IMR-90 (cell line): Measurements from ENCODE around the gene CLEC20A. TPM values are rescaled to one million over a fixed set of nuclear protein-coding genes. Genes with fewer than 3 reads are reported as not detected.

Source experiments
- ATAC-seq: fragments of 200-7000 bp; cut with Tn5 transposase; 2 replicates; pipeline ENCODE4 v1.9.1; 2020; ENCODE audit warnings: low read depth, mild to moderate bottlenecking, moderate library complexity
- BruUV-seq: library from RNA; stranded (reverse); fragments of 400-500 nt; replicated peaks from 2 replicates; lab custom pipeline; 2021; lab: Mats Ljungman, UMichigan
- CTCF ChIA-PET: fragments of 300-600 bp; formaldehyde crosslinking; extraction: SDS; loops from one replicate; lab custom pipeline; 2021; ENCODE audit warnings: antibody characterized with exemption; lab: Yijun Ruan, JAX
- POLR2A ChIA-PET: fragments of 300-600 bp; sonication (Branson Sonifier 250); formaldehyde crosslinking; loops from one replicate; lab custom pipeline; 2022; ENCODE audit warnings: antibody characterized with exemption; ENCODE audit not compliant: unreplicated experiment; lab: Charles Lee
- DNase-seq: peaks from one replicate; pipeline ENCODE4 v3.0.0; 2013
- H2AFZ ChIP-seq: replicated peaks from 2 replicates; pipeline ENCODE3; 2013; ENCODE audit warnings: low read length, mild to moderate bottlenecking; ENCODE audit not compliant: poor library complexity
- H2AK5ac ChIP-seq: 2 replicates; pipeline ENCODE4 v1.6.1; 2013; ENCODE audit warnings: low read depth, low read length, inconsistent platforms
- H2AK9ac ChIP-seq: replicated peaks from 2 replicates; pipeline ENCODE3; 2013; ENCODE audit warnings: mild to moderate bottlenecking, low read depth, low read length, moderate library complexity; ENCODE audit not compliant: poor library complexity
- H2BK120ac ChIP-seq: 2 replicates; pipeline ENCODE4 v1.6.1; 2013; ENCODE audit warnings: low read depth, low read length, inconsistent platforms
- H2BK15ac ChIP-seq: 3 replicates; pipeline ENCODE4 v1.6.1; 2013; ENCODE audit warnings: low read depth, low read length, inconsistent platforms
- H2BK20ac ChIP-seq: 2 replicates; pipeline ENCODE4 v1.6.1; 2013; ENCODE audit warnings: low read depth, mild to moderate bottlenecking, inconsistent platforms, low read length, moderate library complexity
- H2BK5ac ChIP-seq: 2 replicates; pipeline ENCODE4 v1.6.1; 2013; ENCODE audit warnings: mild to moderate bottlenecking, low read depth, low read length, inconsistent platforms; ENCODE audit not compliant: poor library complexity, severe bottlenecking
- H3K14ac ChIP-seq: replicated peaks from 2 replicates; pipeline ENCODE4 v1.6.1; 2013; ENCODE audit warnings: low read depth, low read length, inconsistent platforms
- H3K18ac ChIP-seq: 2 replicates; pipeline ENCODE4 v1.6.1; 2013; ENCODE audit warnings: low read depth, low read length, control low read depth
- H3K23ac ChIP-seq: 2 replicates; pipeline ENCODE4 v1.6.1; 2013; ENCODE audit warnings: low read depth, low read length, inconsistent platforms
- H3K27ac ChIP-seq: 2 replicates; pipeline ENCODE4 v1.5.1; 2013; ENCODE audit warnings: mild to moderate bottlenecking, control low read depth, low read length; ENCODE audit not compliant: insufficient read depth
- H3K27me3 ChIP-seq: 2 replicates; pipeline ENCODE4 v1.6.1; 2013; ENCODE audit warnings: low read length; ENCODE audit not compliant: control insufficient read depth, insufficient read depth
- H3K36me3 ChIP-seq: 2 replicates; pipeline ENCODE4 v1.6.1; 2013; ENCODE audit warnings: low read length, mixed read lengths; ENCODE audit not compliant: control insufficient read depth, insufficient read depth
- H3K4ac ChIP-seq: 2 replicates; pipeline ENCODE4 v1.6.1; 2013; ENCODE audit warnings: low read depth, low read length, inconsistent platforms
- H3K4me1 ChIP-seq: 2 replicates; pipeline ENCODE4 v1.6.1; 2013; ENCODE audit warnings: low read length, mixed read lengths; ENCODE audit not compliant: control insufficient read depth, insufficient read depth
- H3K4me2 ChIP-seq: 2 replicates; pipeline ENCODE4 v1.6.1; 2013; ENCODE audit warnings: low read depth, mild to moderate bottlenecking, control low read depth, low read length, moderate library complexity
- H3K4me3 ChIP-seq: 2 replicates; pipeline ENCODE4 v1.5.1; 2013; ENCODE audit warnings: low read depth, mild to moderate bottlenecking, control low read depth, low read length, moderate library complexity; ENCODE audit not compliant: insufficient read depth
- H3K56ac ChIP-seq: 2 replicates; pipeline ENCODE4 v1.6.1; 2013; ENCODE audit warnings: low read length, inconsistent platforms; ENCODE audit not compliant: insufficient read depth; ENCODE audit errors: extremely low read depth
- H3K79me1 ChIP-seq, 2 experiments: 2 replicates each; pipeline ENCODE4 v1.6.1; 2013; ENCODE audit warnings: low read length in 2 of 2, inconsistent platforms in 1 of 2, low read depth in 1 of 2
- H3K9ac ChIP-seq: 2 replicates; pipeline ENCODE4 v1.6.1; 2013; ENCODE audit warnings: low read depth, low read length, control low read depth
- H3K9me1 ChIP-seq: 2 replicates; pipeline ENCODE4 v1.6.1; 2013; ENCODE audit warnings: low read length, inconsistent platforms; ENCODE audit not compliant: insufficient read depth
- H3K9me3 ChIP-seq: 2 replicates; pipeline ENCODE4 v1.6.1; 2013; ENCODE audit warnings: low read length; ENCODE audit not compliant: control insufficient read depth, insufficient read depth
- H4K20me1 ChIP-seq: 2 replicates; pipeline ENCODE4 v1.6.1; 2013; ENCODE audit warnings: low read length, inconsistent platforms; ENCODE audit not compliant: insufficient read depth
- H4K5ac ChIP-seq: 2 replicates; pipeline ENCODE4 v1.6.1; 2013; ENCODE audit warnings: mild to moderate bottlenecking, low read depth, low read length, control low read depth
- H4K8ac ChIP-seq, 2 experiments: 2 replicates each; pipeline ENCODE4 v1.6.1; 2013; ENCODE audit warnings: low read depth in 2 of 2, low read length in 2 of 2, control low read depth in 1 of 2, inconsistent platforms in 1 of 2
- H4K91ac ChIP-seq: 2 replicates; pipeline ENCODE4 v1.6.1; 2013; ENCODE audit warnings: low read depth, low read length, inconsistent platforms; ENCODE audit not compliant: insufficient read depth
- CTCF ChIP-seq: conservative IDR thresholded peaks from 2 replicates; pipeline ENCODE4 v1.5.1; 2012; ENCODE audit warnings: mild to moderate bottlenecking, low read depth, low read length, improper control_type of control experiment
- MAZ ChIP-seq: IDR thresholded peaks from 2 replicates; pipeline ENCODE4 v1.6.1; 2012; ENCODE audit warnings: low read depth, mild to moderate bottlenecking, low read length, improper control_type of control experiment, moderate library complexity, borderline replicate concordance
- POLR2A ChIP-seq: IDR thresholded peaks from 2 replicates; pipeline ENCODE4 v1.6.1; 2012; ENCODE audit warnings: mild to moderate bottlenecking, low read depth, low read length
- RAD21 ChIP-seq: IDR thresholded peaks from 2 replicates; pipeline ENCODE4 v1.6.1; 2012; ENCODE audit warnings: low read length, improper control_type of control experiment
- WGBS, 2 experiments: methylation state at CpG; one replicate each; pipeline versions ENCODE4 v1.1.5 to v1.1.7; 2013; ENCODE audit warnings: missing lambda C conversion rate in 2 of 2; ENCODE audit not compliant: insufficient read length in 1 of 2; ENCODE audit errors: extremely low coverage in 2 of 2; 5-methylcytosine and 5-hydroxymethylcytosine counted together
- dilution Hi-C: fragments of 300-500 bp; cut with HindIII; formaldehyde crosslinking; loops from one replicate; pipeline ENCODE4 v1.14.3; 2018; ENCODE audit warnings: low sequenced_read_pairs; ENCODE audit not compliant: unreplicated experiment
- in situ Hi-C: fragments of 300-500 bp; cut with MboI; formaldehyde crosslinking; loops from 3 replicates; pipeline ENCODE4 v1.14.3; 2019; ENCODE audit warnings: low sequenced_read_pairs, inconsistent platforms, mixed read lengths
- intact Hi-C: fragments of 100-400 bp; cut with micrococcal nuclease; formaldehyde crosslinking; loops from 2 replicates; pipeline ENCODE4 v1.10.0; 2022
- polyA plus RNA-seq, 3 experiments: library from polyadenylated mRNA; depleted of rRNA; stranded (reverse); fragments of >200 nt; gene quantifications; 2 replicates each; pipeline ENCODE4 v1.2.3, GENCODE V29; 2012; ENCODE audit warnings: low replicate concordance in 1 of 3
- total RNA-seq: library from RNA; depleted of rRNA; stranded (reverse); fragments of >200 nt; gene quantifications from 2 replicates; pipeline ENCODE4 v1.2.3, GENCODE V29; 2012
- TF ChIP-seq, protein P1 (sequence below): fragments of 150-350 bp; IDR thresholded peaks from 2 replicates; pipeline ENCODE4 v1.6.1; 2017; ENCODE audit warnings: mild to moderate bottlenecking, antibody characterized with exemption, low read length, low read depth

CLEC20A gene
- total and polyA plus RNA-seq, 2 of the 4 experiments (the other 2 are of a cell fraction): not detected

DNA sequence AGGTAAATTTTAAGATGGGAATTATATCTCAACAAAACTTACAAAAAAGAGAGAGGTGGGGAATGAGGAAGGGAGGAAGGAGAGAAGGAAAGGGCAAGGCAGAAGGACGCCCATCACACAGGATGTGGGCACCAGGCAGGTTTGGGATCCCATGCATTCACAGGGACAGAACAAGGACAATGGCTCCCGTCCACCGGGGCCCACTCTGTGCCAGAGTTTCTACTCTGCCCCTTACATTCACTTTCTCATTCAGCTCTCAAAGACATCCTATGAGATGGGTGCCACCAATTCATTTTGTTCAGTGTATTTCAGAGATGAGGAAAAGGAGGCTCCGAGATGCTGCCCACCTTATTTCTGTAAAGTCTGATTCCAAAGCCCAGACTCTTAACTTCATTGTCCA, 7.4 kb downstream of the CLEC20A start:
- Histone ChIP-seq H4K5ac (no peak overlapping the region), H3K4me3 (no peak overlapping the region), H3K27me3 (peaks cover 5% of the 10 kb centered on the region; the same call in 1 of the 2 replicates), H2AFZ (no peak overlapping the region), H4K8ac (no peak overlapping the region), H2AK9ac (peak overlapping the region; percentile 13), H3K9me1 (no peaks in the 10 kb centered on the region), H3K4ac (no peak overlapping the region), H3K56ac (no peak overlapping the region), H3K18ac (no peak overlapping the region), H3K27ac (no peak overlapping the region), H3K4me2 (no peak overlapping the region), H3K9ac (no peak overlapping the region), H3K36me3 (no peaks in the 10 kb centered on the region), H2AK5ac (no peak overlapping the region), H3K14ac (no peak overlapping the region), H3K79me1 (no peaks in the 10 kb centered on the region), H4K20me1 (no peaks in the 10 kb centered on the region), H3K23ac (no peak overlapping the region), H3K4me1 (no peaks in the 10 kb centered on the region), H4K91ac (no peak overlapping the region), H2BK5ac (no peak overlapping the region), H3K9me3 (no peaks in the 10 kb centered on the region), H2BK120ac (no peak overlapping the region), H2BK20ac (no peak overlapping the region), H2BK15ac (no peak overlapping the region)
- dilution Hi-C loops (no loop called here), intact Hi-C loops (no loop called here), in situ Hi-C loops (no loop called here)
- POLR2A ChIA-PET: no interaction called here
- DNase-seq: no peak
- no peak for ATAC-seq
- BruUV-seq: no TSS peak
- CTCF ChIA-PET: no interaction called here
- TF ChIP-seq CTCF (no peak), RAD21 (no peak), POLR2A (no peak), MAZ (no peak)
- TF ChIP-seq, protein P1, sequence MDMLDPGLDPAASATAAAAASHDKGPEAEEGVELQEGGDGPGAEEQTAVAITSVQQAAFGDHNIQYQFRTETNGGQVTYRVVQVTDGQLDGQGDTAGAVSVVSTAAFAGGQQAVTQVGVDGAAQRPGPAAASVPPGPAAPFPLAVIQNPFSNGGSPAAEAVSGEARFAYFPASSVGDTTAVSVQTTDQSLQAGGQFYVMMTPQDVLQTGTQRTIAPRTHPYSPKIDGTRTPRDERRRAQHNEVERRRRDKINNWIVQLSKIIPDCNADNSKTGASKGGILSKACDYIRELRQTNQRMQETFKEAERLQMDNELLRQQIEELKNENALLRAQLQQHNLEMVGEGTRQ: no peak
- WGBS, 2 experiments: no CpG with 5 or more reads among the region's 4 CpGs
